Astrocyte (in vitro differentiated cells and primary cell): ENCODE results near the gene ZNF772. TPM values are rescaled to one million over a fixed set of nuclear protein-coding genes. Genes with fewer than 3 reads are reported as not detected.

Experiments
- DNase-seq: peaks from one replicate; pipeline ENCODE4 v3.0.0-alpha.2; 2010; ENCODE audit warnings: low read depth
- FAIRE-seq: peaks from 2 replicates; lab custom pipeline; 2011; peaks lifted over from hg19 to GRCh38; lab: Jason Lieb, UNC
- H2AFZ ChIP-seq: 2 replicates; pipeline ENCODE4 v1.6.0; 2012; ENCODE audit warnings: low read depth, low read length, inconsistent platforms
- H3K27ac ChIP-seq: 2 replicates; pipeline ENCODE4 v1.5.1; 2011; ENCODE audit warnings: low read depth, low read length, inconsistent platforms
- H3K27me3 ChIP-seq: 2 replicates; pipeline ENCODE4 v1.6.0; 2011; ENCODE audit warnings: low read length, inconsistent platforms; ENCODE audit not compliant: insufficient read depth
- H3K36me3 ChIP-seq: 2 replicates; pipeline ENCODE4 v1.5.1; 2011; ENCODE audit warnings: low read length, inconsistent platforms; ENCODE audit not compliant: insufficient read depth
- H3K4me1 ChIP-seq: 2 replicates; pipeline ENCODE4 v1.5.1; 2011; ENCODE audit warnings: low read length, inconsistent platforms; ENCODE audit not compliant: insufficient read depth
- H3K4me2 ChIP-seq: 2 replicates; pipeline ENCODE4 v1.6.0; 2012; ENCODE audit warnings: low read length, inconsistent platforms
- H3K4me3 ChIP-seq: 2 replicates; pipeline ENCODE4 v1.5.1; 2011; ENCODE audit warnings: low read depth, mild to moderate bottlenecking, low read length, inconsistent platforms; ENCODE audit not compliant: insufficient read depth
- H3K79me2 ChIP-seq: 2 replicates; pipeline ENCODE4 v1.6.0; 2012; ENCODE audit warnings: mild to moderate bottlenecking, low read length, inconsistent platforms; ENCODE audit not compliant: insufficient read depth
- H3K9ac ChIP-seq: 2 replicates; pipeline ENCODE4 v1.6.0; 2012; ENCODE audit warnings: mild to moderate bottlenecking, low read length, inconsistent platforms
- H3K9me3 ChIP-seq: 2 replicates; pipeline ENCODE4 v1.5.1; 2012; ENCODE audit warnings: low read depth, mild to moderate bottlenecking, low read length, inconsistent platforms; ENCODE audit not compliant: insufficient read depth
- H4K20me1 ChIP-seq: 2 replicates; pipeline ENCODE4 v1.6.0; 2012; ENCODE audit warnings: low read length, inconsistent platforms; ENCODE audit not compliant: insufficient read depth
- H3K27ac Mint-ChIP-seq: one replicate; pipeline ENCODE4 v1.8.0; 2021; ENCODE audit warnings: mild to moderate bottlenecking, mixed read lengths; ENCODE audit not compliant: unreplicated experiment
- H3K27me3 Mint-ChIP-seq: one replicate; pipeline ENCODE4 v1.8.0; 2021; ENCODE audit warnings: low read depth, mixed read lengths; ENCODE audit not compliant: unreplicated experiment
- H3K36me3 Mint-ChIP-seq: one replicate; pipeline ENCODE4 v1.8.0; 2021; ENCODE audit warnings: low read depth, mixed read lengths; ENCODE audit not compliant: unreplicated experiment
- H3K4me1 Mint-ChIP-seq: one replicate; pipeline ENCODE4 v1.8.0; 2021; ENCODE audit warnings: low read depth, mixed read lengths; ENCODE audit not compliant: unreplicated experiment
- H3K4me3 Mint-ChIP-seq: one replicate; pipeline ENCODE4 v1.8.0; 2021; ENCODE audit warnings: mild to moderate bottlenecking, moderate library complexity, mixed read lengths; ENCODE audit not compliant: unreplicated experiment
- H3K9me3 Mint-ChIP-seq: one replicate; pipeline ENCODE4 v1.8.0; 2021; ENCODE audit warnings: mild to moderate bottlenecking, mixed read lengths; ENCODE audit not compliant: unreplicated experiment
- EZH2 ChIP-seq: IDR thresholded peaks from 2 replicates; pipeline ENCODE4 v1.6.1; 2012; ENCODE audit warnings: mild to moderate bottlenecking, low read length, inconsistent platforms; ENCODE audit not compliant: insufficient read depth
- total RNA-seq: library from RNA; stranded (reverse); gene quantifications from 2 replicates; pipeline ENCODE4 v1.2.1, GENCODE V29; 2021
- TF ChIP-seq, protein P1 (sequence below): IDR thresholded peaks from 2 replicates; pipeline ENCODE4 v1.5.1; 2011; ENCODE audit warnings: low read depth, mild to moderate bottlenecking, inconsistent platforms, low read length, moderate library complexity; ENCODE audit not compliant: insufficient read depth

Gene ZNF772
- total RNA-seq, 1 donor from 2014 or later, result 13.8 TPM

DNA sequence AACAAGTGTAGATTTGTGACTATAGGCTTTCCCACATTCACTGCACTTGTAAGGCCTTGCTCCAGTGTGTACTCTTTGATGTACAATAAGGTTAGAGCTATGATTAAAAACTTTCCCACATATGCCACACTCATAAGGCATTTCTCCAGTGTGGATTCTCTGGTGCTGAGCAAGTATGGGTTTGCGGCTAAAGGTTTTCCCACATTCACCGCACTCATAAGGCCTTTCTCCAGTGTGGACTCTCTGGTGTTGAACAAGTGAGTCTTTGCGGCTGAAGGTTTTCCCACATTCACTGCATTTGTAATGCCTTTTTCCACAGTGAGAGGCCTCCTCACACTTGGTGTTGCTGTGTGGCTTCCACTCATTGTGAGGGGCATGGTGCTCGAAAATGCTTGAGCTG lies 3.7 kb downstream of the ZNF772 start:
- H3K9me3 Mint-ChIP-seq, result peaks cover 80% of the 10 kb centered on the region
- H3K36me3 ChIP-seq, result peaks cover 21% of the 10 kb centered on the region

DNA sequence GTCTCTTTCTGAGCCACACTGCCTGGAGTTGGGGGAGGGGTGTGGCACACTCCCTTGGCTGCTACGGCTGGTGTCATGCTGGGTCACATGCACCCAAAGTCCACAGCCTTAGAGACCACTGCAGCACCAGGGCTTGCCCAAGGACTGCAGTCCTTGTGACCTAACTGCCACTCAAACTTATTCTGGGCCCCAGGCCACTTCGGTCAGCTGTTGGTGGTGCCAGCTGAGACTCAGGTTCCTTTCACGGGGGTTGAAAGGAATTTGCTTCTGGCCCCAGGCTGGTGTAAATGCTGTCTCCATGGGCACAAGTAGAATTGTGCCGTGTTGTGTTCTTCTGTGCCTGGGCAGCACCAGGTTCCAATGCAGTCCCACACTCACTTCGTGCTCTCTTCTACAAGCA lies 10.9 kb downstream of the ZNF772 start:
- H3K4me3 Mint-ChIP-seq, result no peak overlapping the region
- no peaks in the 10 kb centered on the region for H3K79me2 ChIP-seq
- H3K9me3 ChIP-seq, result peaks cover 22% of the 10 kb centered on the region
- H2AFZ ChIP-seq, result no peak overlapping the region
- H3K27ac ChIP-seq, result no peak overlapping the region
- H3K27me3 Mint-ChIP-seq, result no peaks in the 10 kb centered on the region
- H3K4me1 Mint-ChIP-seq, result no peaks in the 10 kb centered on the region
- no peaks in the 10 kb centered on the region for H3K4me1 ChIP-seq
- FAIRE-seq, result no peak
- no peaks in the 10 kb centered on the region for H3K27me3 ChIP-seq
- H3K27ac Mint-ChIP-seq, result no peak overlapping the region
- no peaks in the 10 kb centered on the region for H4K20me1 ChIP-seq
- peaks cover 37% of the 10 kb centered on the region for H3K9me3 Mint-ChIP-seq
- no peaks in the 10 kb centered on the region for H3K36me3 ChIP-seq
- TF ChIP-seq, protein P1, sequence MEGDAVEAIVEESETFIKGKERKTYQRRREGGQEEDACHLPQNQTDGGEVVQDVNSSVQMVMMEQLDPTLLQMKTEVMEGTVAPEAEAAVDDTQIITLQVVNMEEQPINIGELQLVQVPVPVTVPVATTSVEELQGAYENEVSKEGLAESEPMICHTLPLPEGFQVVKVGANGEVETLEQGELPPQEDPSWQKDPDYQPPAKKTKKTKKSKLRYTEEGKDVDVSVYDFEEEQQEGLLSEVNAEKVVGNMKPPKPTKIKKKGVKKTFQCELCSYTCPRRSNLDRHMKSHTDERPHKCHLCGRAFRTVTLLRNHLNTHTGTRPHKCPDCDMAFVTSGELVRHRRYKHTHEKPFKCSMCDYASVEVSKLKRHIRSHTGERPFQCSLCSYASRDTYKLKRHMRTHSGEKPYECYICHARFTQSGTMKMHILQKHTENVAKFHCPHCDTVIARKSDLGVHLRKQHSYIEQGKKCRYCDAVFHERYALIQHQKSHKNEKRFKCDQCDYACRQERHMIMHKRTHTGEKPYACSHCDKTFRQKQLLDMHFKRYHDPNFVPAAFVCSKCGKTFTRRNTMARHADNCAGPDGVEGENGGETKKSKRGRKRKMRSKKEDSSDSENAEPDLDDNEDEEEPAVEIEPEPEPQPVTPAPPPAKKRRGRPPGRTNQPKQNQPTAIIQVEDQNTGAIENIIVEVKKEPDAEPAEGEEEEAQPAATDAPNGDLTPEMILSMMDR, result no peak
- TF ChIP-seq EZH2, result no peak
- H3K36me3 Mint-ChIP-seq, result peaks cover 39% of the 10 kb centered on the region
- no peak for DNase-seq
- H3K4me3 ChIP-seq, result no peak overlapping the region
- no peak overlapping the region for H3K4me2 ChIP-seq
- no peak overlapping the region for H3K9ac ChIP-seq

More for the DNA sequence above, 3.7 kb downstream of the ZNF772 start:
- H3K27ac Mint-ChIP-seq, result no peak overlapping the region
- no peak overlapping the region for H2AFZ ChIP-seq
- peaks cover 72% of the 10 kb centered on the region for H3K36me3 Mint-ChIP-seq
- H3K9ac ChIP-seq, result no peak overlapping the region
- no peaks in the 10 kb centered on the region for H3K27me3 Mint-ChIP-seq
- H3K79me2 ChIP-seq, result peaks cover 25% of the 10 kb centered on the region
- H3K27ac ChIP-seq, result no peak overlapping the region
- H3K27me3 ChIP-seq, result no peaks in the 10 kb centered on the region
- no peak overlapping the region for H3K4me3 Mint-ChIP-seq
- DNase-seq (peak; percentile 15), FAIRE-seq (no peak)
- H3K9me3 ChIP-seq, result peaks cover 59% of the 10 kb centered on the region
- peaks cover 9% of the 10 kb centered on the region for H3K4me1 Mint-ChIP-seq
- no peak for TF ChIP-seq EZH2
- TF ChIP-seq, protein P1, result no peak
- no peaks in the 10 kb centered on the region for H4K20me1 ChIP-seq
- no peak overlapping the region for H3K4me3 ChIP-seq
- no peak overlapping the region for H3K4me2 ChIP-seq
- H3K4me1 ChIP-seq, result peaks cover 4% of the 10 kb centered on the region

DNA sequence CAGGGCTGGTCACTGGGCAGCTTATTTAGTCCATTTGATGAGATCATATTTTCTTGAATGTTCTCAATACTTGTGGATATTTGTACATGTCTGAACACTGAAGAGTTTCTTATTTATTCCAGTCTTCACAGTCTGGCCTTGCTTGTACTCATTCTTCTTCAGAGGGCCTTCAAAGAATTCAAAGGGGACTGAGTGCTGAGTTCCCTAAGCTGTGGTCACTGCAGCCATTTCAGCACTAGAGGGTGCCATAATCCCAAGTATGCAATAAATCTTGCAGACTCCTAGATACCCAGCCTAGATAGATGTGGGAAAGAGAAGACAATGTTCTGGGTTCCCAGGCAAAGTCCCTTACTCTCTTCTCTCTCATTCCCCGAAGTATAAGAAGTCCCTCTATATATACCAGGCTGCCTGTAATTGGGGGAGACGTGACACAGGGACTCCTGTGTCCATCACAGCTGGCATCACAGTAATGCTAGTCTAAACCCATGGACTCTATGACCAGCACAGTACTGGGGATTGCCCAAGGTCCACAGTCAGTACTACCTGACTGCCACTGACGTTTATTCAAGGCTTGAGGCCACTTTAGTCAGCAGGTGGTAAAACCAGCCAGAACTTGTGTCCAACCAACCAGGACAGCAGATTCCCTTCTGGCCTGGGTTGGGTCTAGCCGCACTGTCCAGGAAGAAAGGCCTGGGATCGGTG lies 11.5 kb downstream of the ZNF772 start:
- Histone ChIP-seq H3K4me3 (no peak overlapping the region), H3K9ac (no peak overlapping the region), H3K36me3 (no peaks in the 10 kb centered on the region), H2AFZ (no peak overlapping the region), H3K4me1 (no peaks in the 10 kb centered on the region), H3K9me3 (peaks cover 20% of the 10 kb centered on the region), H3K27me3 (no peaks in the 10 kb centered on the region), H3K79me2 (no peaks in the 10 kb centered on the region), H3K27ac (no peak overlapping the region), H3K4me2 (no peak overlapping the region), H4K20me1 (no peaks in the 10 kb centered on the region)
- Mint-ChIP-seq H3K4me1 (no peaks in the 10 kb centered on the region), H3K4me3 (no peak overlapping the region), H3K9me3 (peaks cover 30% of the 10 kb centered on the region), H3K27me3 (no peaks in the 10 kb centered on the region), H3K36me3 (peaks cover 33% of the 10 kb centered on the region), H3K27ac (no peak overlapping the region)
- TF ChIP-seq, protein P1, result no peak
- TF ChIP-seq EZH2, result no peak
- DNase-seq (no peak), FAIRE-seq (no peak)
